Measurements from ENCODE around the gene ZNF121.
"Not testable (repeated sequence)": the region's sequence is repeated elsewhere in the genome, so short reads cannot be mapped to it uniquely, and the experiment has no call there.

Gene ZNF121

GRCh38 chr19:9610484-9611113 lies 26.3 kb upstream of the ZNF121 start:
- no peak for DNase-seq (ENCODE audit: low read depth)
- H3K4me3 ChIP-seq (ENCODE audit: low read length) = no peak overlapping the region
- TF ChIP-seq CTCF (IDR thresholded peaks at IDR 0.05; ENCODE audit: insufficient read depth, low read depth, low read length, missing control alignments) = no peak

- peak; percentile 24 for DNase-seq (ENCODE audit: low read depth)
- TF ChIP-seq CTCF (IDR thresholded peaks at IDR 0.05; ENCODE audit: insufficient read depth, low read depth, low read length, missing control alignments) = no peak
- no peak overlapping the region for H3K4me3 ChIP-seq (ENCODE audit: low read length)
Measured at GRCh38 chr19:9608912-9609311, 24.6 kb upstream of the ZNF121 start.

GRCh38 chr19:9597027-9597426 lies 12.7 kb upstream of the ZNF121 start:
- no peak for TF ChIP-seq CTCF (IDR thresholded peaks at IDR 0.05; ENCODE audit: insufficient read depth, low read depth, low read length, missing control alignments)
- peak; percentile 96 for DNase-seq (ENCODE audit: low read depth)
- H3K4me3 ChIP-seq (ENCODE audit: low read length) = no peak overlapping the region

- peak; percentile 82 for TF ChIP-seq CTCF (IDR thresholded peaks at IDR 0.05; ENCODE audit: insufficient read depth, low read depth, low read length, missing control alignments)
- no peak overlapping the region for H3K4me3 ChIP-seq (ENCODE audit: low read length)
- DNase-seq (ENCODE audit: low read depth) = peak; percentile 88
Measured at GRCh38 chr19:9586764-9587163, 2.5 kb upstream of the ZNF121 start.

GRCh38 chr19:9582081-9582725 lies 2.1 kb downstream of the ZNF121 start:
- H3K4me3 ChIP-seq (ENCODE audit: low read length); DNase-seq (ENCODE audit: low read depth): not testable (repeated sequence)

- H3K4me3 ChIP-seq (ENCODE audit: low read length) = no peak overlapping the region
- no peak for TF ChIP-seq CTCF (IDR thresholded peaks at IDR 0.05; ENCODE audit: insufficient read depth, low read depth, low read length, missing control alignments)
- DNase-seq (ENCODE audit: low read depth) = no peak
Measured at GRCh38 chr19:9580728-9581127, 3.6 kb downstream of the ZNF121 start.

- no peak for DNase-seq (ENCODE audit: low read depth)
- no peak overlapping the region for H3K4me3 ChIP-seq (ENCODE audit: low read length)
- TF ChIP-seq CTCF (IDR thresholded peaks at IDR 0.05; ENCODE audit: insufficient read depth, low read depth, low read length, missing control alignments) = no peak
Measured at GRCh38 chr19:9570255-9570654, 14.0 kb downstream of the ZNF121 start.
